Astrocyte of the cerebellum (primary cell): Measurements from ENCODE around the gene MLLT10.
"Not testable (repeated sequence)": the region's sequence is repeated elsewhere in the genome, so short reads cannot be mapped to it uniquely, and the experiment has no call there.

ENCODE experiments used
- DNase-seq: peaks from one replicate; pipeline ENCODE4 v3.0.0-alpha.2; 2011; ENCODE audit warnings: low read depth
- H3K4me3 ChIP-seq: 2 replicates; pipeline ENCODE4 v1.5.1; 2011; ENCODE audit warnings: mild to moderate bottlenecking, low read depth, low read length, moderate library complexity
- in situ Hi-C: cut with HindIII; loops from 2 replicates; pipeline ENCODE4 v1.10.0; 2017; ENCODE audit warnings: low sequenced_read_pairs
- TF ChIP-seq, protein P1 (sequence below): IDR thresholded peaks from 2 replicates; pipeline ENCODE4 v1.5.1; 2012; ENCODE audit warnings: low read length, low read depth, moderate library complexity, mild to moderate bottlenecking; ENCODE audit errors: missing control alignments

Gene MLLT10

DNA sequence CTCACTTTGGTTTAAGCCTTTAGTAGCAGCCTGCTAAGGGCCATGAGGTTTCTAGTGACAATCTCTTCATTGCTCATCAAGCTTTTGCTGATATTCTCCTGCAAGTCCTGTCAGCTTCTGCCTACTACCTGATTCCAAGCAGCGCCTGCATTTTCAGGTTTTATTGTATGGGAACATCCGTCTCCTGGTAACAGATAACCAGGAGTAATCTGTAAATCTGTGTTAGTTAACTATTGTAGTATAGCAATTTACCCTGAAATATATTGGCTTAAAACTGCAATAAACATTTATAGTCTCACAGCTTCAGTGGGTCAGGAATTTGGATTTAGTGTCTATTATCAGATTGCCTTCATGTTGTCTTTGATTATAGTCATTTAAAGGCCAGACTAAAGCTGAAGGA lies 94.0 kb downstream of the MLLT10 start:
- in situ Hi-C loops = no loop called here
- TF ChIP-seq, protein P1, sequence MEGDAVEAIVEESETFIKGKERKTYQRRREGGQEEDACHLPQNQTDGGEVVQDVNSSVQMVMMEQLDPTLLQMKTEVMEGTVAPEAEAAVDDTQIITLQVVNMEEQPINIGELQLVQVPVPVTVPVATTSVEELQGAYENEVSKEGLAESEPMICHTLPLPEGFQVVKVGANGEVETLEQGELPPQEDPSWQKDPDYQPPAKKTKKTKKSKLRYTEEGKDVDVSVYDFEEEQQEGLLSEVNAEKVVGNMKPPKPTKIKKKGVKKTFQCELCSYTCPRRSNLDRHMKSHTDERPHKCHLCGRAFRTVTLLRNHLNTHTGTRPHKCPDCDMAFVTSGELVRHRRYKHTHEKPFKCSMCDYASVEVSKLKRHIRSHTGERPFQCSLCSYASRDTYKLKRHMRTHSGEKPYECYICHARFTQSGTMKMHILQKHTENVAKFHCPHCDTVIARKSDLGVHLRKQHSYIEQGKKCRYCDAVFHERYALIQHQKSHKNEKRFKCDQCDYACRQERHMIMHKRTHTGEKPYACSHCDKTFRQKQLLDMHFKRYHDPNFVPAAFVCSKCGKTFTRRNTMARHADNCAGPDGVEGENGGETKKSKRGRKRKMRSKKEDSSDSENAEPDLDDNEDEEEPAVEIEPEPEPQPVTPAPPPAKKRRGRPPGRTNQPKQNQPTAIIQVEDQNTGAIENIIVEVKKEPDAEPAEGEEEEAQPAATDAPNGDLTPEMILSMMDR = no peak
- no peak for DNase-seq
- H3K4me3 ChIP-seq = no peak overlapping the region

DNA sequence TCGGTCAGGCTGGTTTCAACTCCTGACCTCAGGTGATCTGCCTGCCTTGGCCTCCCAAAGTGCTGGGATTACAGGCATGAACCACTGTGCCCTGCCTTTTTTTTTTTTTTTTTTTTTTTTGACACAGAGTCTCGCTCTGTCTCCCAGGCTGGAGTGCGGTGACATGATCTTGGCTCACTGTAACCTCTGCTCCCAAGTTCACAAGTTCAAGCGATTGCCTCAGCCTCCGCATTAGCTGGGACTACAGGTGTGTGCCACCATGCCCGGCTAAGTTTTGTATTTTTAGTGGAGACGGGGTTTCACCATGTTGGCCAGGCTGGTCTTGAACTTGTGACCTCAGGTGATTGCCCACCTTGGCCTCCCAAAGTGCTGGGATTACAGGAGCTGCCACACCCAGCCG lies 94.6 kb downstream of the MLLT10 start:
- DNase-seq, in situ Hi-C loops, H3K4me3 ChIP-seq: not testable (repeated sequence)

DNA sequence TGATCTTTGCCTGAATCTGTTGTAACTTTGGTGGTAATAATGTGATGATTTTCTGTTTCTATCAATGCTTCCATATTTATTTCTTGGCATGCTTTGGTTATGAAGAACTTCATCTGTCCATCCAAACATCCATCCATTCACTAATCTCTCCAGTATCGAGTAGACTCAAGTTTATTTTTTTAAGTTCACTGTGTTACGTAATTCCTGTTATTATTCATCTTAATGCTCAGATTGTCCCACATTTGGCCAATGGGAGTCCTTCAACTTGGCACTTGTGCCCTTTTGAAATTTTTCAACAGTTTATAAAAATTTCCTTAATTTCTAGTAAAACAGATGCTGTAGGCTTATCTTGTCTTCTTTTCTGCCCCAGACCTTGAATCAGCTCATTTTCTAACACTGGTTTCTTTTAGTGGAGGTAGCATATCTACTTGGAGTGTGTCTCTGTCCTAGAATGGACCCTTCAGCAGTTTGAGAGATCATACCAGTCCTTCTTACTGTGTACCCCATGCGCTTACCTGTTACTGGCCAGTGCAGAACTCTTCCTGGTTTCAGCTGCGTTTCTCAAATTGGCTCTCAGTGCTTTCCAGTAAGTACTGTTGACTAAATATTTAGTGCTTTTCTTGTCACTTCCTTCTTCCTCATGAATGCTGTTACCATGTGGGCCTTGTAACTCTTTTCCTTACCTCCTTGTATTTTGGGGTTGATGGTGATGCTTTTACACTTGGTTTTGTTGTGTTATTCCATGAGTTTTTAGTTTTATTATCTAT lies 100.8 kb downstream of the MLLT10 start:
- in situ Hi-C loops = no loop called here
- no peak overlapping the region for H3K4me3 ChIP-seq

DNA sequence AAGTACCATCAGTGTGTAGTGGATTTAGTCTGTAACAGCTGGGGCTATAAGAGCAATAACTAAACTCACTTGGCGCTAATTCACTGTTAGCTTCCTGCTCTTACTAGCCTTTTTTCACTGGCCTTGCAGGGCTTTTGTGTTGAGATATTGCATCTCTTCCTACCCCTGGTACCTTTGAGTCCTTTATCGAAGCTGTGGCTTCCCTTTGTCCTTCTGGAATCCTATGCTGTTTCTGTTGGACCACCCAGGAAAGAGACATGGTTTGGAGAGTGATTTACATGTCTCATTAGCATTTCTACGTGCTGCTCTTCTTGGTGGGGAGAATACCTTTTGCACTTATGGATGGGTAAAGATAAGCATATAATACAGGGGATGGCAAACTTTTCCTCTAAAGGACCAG lies 103.8 kb downstream of the MLLT10 start:
- in situ Hi-C loops = no loop called here
- DNase-seq = no peak
- H3K4me3 ChIP-seq = no peak overlapping the region
- TF ChIP-seq, protein P1 = no peak

More for the DNA sequence above, 100.8 kb downstream of the MLLT10 start:
- TF ChIP-seq, protein P1 = no peak
- no peak for DNase-seq

DNA sequence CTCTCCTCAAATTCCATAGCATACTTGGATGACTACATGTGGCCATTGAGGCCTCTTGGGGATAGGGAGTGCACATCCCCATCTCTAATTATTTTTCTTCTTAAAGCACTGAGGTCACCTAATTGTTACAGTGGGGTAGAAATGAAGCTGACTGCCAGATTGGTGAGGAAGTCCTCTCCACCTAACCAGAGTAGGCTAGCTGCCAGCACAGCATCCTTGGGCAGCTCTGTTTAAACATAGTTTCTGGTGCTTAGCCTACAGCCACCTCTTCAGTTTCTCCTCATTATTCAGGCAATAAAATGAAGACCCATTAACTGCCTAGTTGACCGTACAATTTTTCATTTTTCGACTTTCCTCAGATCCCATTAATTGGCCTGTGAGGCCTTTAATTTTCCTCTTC lies 104.6 kb downstream of the MLLT10 start:
- TF ChIP-seq, protein P1 = no peak
- no peak for DNase-seq
- in situ Hi-C loops = no loop called here
- no peak overlapping the region for H3K4me3 ChIP-seq

DNA sequence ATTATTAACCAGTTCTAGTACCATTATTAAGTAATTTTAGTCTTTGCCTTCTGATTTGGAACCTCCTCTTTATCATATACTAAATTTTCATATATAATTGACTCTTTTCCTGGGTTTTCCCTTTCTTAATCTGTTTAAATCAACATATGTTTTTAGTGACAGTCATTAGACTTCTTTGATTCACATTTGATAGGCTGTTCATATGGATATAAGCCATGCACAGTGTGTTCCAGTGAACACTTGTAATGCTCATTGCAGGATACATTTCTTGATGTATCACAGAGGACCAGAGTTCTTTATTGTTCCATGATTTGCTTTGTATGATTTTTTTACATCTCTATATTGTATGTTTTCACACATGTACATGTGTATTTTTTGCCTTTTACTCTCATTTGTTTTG lies 114.0 kb downstream of the MLLT10 start:
- no peak overlapping the region for H3K4me3 ChIP-seq
- DNase-seq = no peak

DNA sequence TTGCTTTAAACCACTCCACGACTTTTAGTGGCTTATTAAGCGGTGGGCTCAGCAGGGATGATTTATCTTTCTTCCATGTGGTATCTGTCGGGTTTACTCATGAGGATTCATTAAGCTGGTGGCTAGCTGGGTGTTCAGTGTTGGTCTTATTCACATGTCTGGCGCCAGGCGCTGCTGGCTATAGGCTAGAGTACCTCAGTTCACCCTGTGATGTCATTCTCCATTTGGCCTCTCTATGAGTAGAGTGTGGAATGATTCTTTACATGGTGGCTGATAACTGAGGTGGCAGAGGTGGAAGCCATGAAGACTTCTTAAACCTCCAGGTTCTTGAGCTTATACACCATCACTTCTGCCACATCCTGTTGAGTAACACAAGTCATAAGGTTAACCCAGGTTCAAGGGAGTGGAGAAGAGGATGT lies 115.4 kb downstream of the MLLT10 start:
- in situ Hi-C loops = no loop called here
- TF ChIP-seq, protein P1 = no peak
- no peak for DNase-seq
- no peak overlapping the region for H3K4me3 ChIP-seq

More for the DNA sequence above, 114.0 kb downstream of the MLLT10 start:
- TF ChIP-seq, protein P1 = no peak
- in situ Hi-C loops = no loop called here
